Neural progenitor cell (in vitro differentiated cells): ENCODE data around the gene KIF18B. TPM values are rescaled to one million over a fixed set of nuclear protein-coding genes. Genes with fewer than 3 reads are reported as not detected.

Experiments
- DNase-seq: peaks from one replicate; pipeline ENCODE4 v3.0.0-alpha.2; 2016; ENCODE audit warnings: low spot score
- H2AFZ ChIP-seq: fragments of 200-600 bp; sonication (generic); replicated peaks from 2 replicates; pipeline ENCODE4 v1.6.1; 2016; ENCODE audit warnings: antibody characterized with exemption
- H3F3A ChIP-seq: fragments of 200-600 bp; sonication (generic); 2 replicates; pipeline ENCODE4 v1.6.1; 2016; ENCODE audit warnings: antibody characterized with exemption, low read depth
- H3K27ac ChIP-seq: fragments of 200-600 bp; sonication (generic); 2 replicates; pipeline ENCODE4 v1.5.1; 2016; ENCODE audit warnings: mild to moderate bottlenecking
- H3K27me3 ChIP-seq: fragments of 200-600 bp; sonication (generic); 2 replicates; pipeline ENCODE4 v1.6.1; 2016; ENCODE audit warnings: mild to moderate bottlenecking, moderate library complexity
- H3K36me3 ChIP-seq: fragments of 200-600 bp; sonication (generic); 2 replicates; pipeline ENCODE4 v1.5.1; 2016
- H3K4me1 ChIP-seq: fragments of 200-600 bp; sonication (generic); 2 replicates; pipeline ENCODE4 v1.6.1; 2016; ENCODE audit warnings: mixed run types
- H3K4me2 ChIP-seq: fragments of 200-600 bp; sonication (generic); 2 replicates; pipeline ENCODE4 v1.6.1; 2016
- H3K4me3 ChIP-seq: fragments of 200-600 bp; sonication (generic); 2 replicates; pipeline ENCODE4 v1.5.1; 2016
- H3K79me2 ChIP-seq: fragments of 200-600 bp; sonication (generic); 2 replicates; pipeline ENCODE4 v1.6.1; 2016; ENCODE audit warnings: low read depth
- H3K9ac ChIP-seq: fragments of 200-600 bp; sonication (generic); 2 replicates; pipeline ENCODE4 v1.6.1; 2016
- H3K9me3 ChIP-seq: fragments of 200-600 bp; sonication (generic); 2 replicates; pipeline ENCODE4 v1.5.1; 2016; ENCODE audit warnings: low read depth
- H4K20me1 ChIP-seq: fragments of 200-600 bp; sonication (generic); 2 replicates; pipeline ENCODE4 v1.6.1; 2016; ENCODE audit warnings: low read depth
- H3K27ac Mint-ChIP-seq: 3 replicates; pipeline ENCODE4 v1.8.0; 2021; ENCODE audit warnings: mixed read lengths
- H3K27me3 Mint-ChIP-seq: 2 replicates; pipeline ENCODE4 v1.8.0; 2022; ENCODE audit warnings: low read depth, mild to moderate bottlenecking, inconsistent platforms, moderate library complexity, mixed read lengths; ENCODE audit not compliant: insufficient read depth
- H3K36me3 Mint-ChIP-seq: 3 replicates; pipeline ENCODE4 v1.8.0; 2021; ENCODE audit warnings: mixed read lengths
- H3K4me1 Mint-ChIP-seq: 3 replicates; pipeline ENCODE4 v1.8.0; 2021; ENCODE audit warnings: mixed read lengths
- H3K4me3 Mint-ChIP-seq: 3 replicates; pipeline ENCODE4 v1.8.0; 2021; ENCODE audit warnings: mild to moderate bottlenecking, moderate library complexity, mixed read lengths
- H3K9me3 Mint-ChIP-seq: 3 replicates; pipeline ENCODE4 v1.8.0; 2020; ENCODE audit warnings: mixed read lengths
- CTCF ChIP-seq: fragments of 200-600 bp; sonication (generic); IDR thresholded peaks from 2 replicates; pipeline ENCODE4 v1.5.1; 2017; ENCODE audit warnings: antibody characterized with exemption, mild to moderate bottlenecking
- EZH2 ChIP-seq: fragments of 200-600 bp; sonication (generic); IDR thresholded peaks from 2 replicates; pipeline ENCODE4 v1.6.1; 2017; ENCODE audit warnings: antibody characterized with exemption, mild to moderate bottlenecking, moderate library complexity
- EZH2phosphoT487 ChIP-seq: fragments of 200-600 bp; sonication (generic); IDR thresholded peaks from 2 replicates; pipeline ENCODE4 v1.6.1; 2017; ENCODE audit warnings: antibody characterized with exemption
- total RNA-seq: library from RNA; depleted of rRNA; stranded (reverse); fragments of >200 nt; gene quantifications from 2 replicates; pipeline ENCODE4 v1.2.3, GENCODE V29; 2015; ENCODE audit warnings: low replicate concordance

KIF18B gene
- total RNA-seq, 1 donor from 2014 or later: 15.1 TPM

- no peak for TF ChIP-seq EZH2
- H3K4me1 Mint-ChIP-seq: peaks cover 33% of the 10 kb centered on the region
- no peaks in the 10 kb centered on the region for H3K36me3 Mint-ChIP-seq
- Histone ChIP-seq H3K36me3 (no peaks in the 10 kb centered on the region), H4K20me1 (no peaks in the 10 kb centered on the region), H3K79me2 (no peaks in the 10 kb centered on the region), H3K9ac (no peak overlapping the region), H3K27me3 (peaks cover 4% of the 10 kb centered on the region), H3K27ac (no peak overlapping the region), H2AFZ (no peak overlapping the region), H3K9me3 (no peaks in the 10 kb centered on the region), H3K4me3 (no peak overlapping the region), H3F3A (no peaks in the 10 kb centered on the region), H3K4me2 (no peak overlapping the region), H3K4me1 (peaks cover 14% of the 10 kb centered on the region)
- no peak overlapping the region for H3K4me3 Mint-ChIP-seq
- H3K27me3 Mint-ChIP-seq: peaks cover 11% of the 10 kb centered on the region
- peaks cover 3% of the 10 kb centered on the region for H3K9me3 Mint-ChIP-seq
- no peak overlapping the region for H3K27ac Mint-ChIP-seq
- no peak for DNase-seq
Measured at GRCh38 chr17:44981221-44981968, 33.8 kb upstream of the KIF18B start.

GRCh38 chr17:44979426-44979995 lies 31.9 kb upstream of the KIF18B start:
- no peak overlapping the region for H3K27ac Mint-ChIP-seq
- DNase-seq: no peak
- no peaks in the 10 kb centered on the region for H3K36me3 Mint-ChIP-seq
- Histone ChIP-seq H3K9me3 (no peaks in the 10 kb centered on the region), H4K20me1 (no peaks in the 10 kb centered on the region), H3K27ac (no peak overlapping the region), H3K4me2 (no peak overlapping the region), H3F3A (no peaks in the 10 kb centered on the region), H3K36me3 (no peaks in the 10 kb centered on the region), H3K79me2 (no peaks in the 10 kb centered on the region), H2AFZ (no peak overlapping the region), H3K9ac (no peak overlapping the region), H3K4me1 (peaks cover 14% of the 10 kb centered on the region), H3K4me3 (no peak overlapping the region), H3K27me3 (no peaks in the 10 kb centered on the region)
- H3K4me1 Mint-ChIP-seq: peaks cover 33% of the 10 kb centered on the region
- H3K9me3 Mint-ChIP-seq: no peaks in the 10 kb centered on the region
- TF ChIP-seq CTCF (no peak), EZH2 (no peak), EZH2phosphoT487 (no peak)
- H3K4me3 Mint-ChIP-seq: no peak overlapping the region
- H3K27me3 Mint-ChIP-seq: peaks cover 16% of the 10 kb centered on the region

GRCh38 chr17:44978807-44979206 lies 31.2 kb upstream of the KIF18B start:
- Mint-ChIP-seq H3K4me1 (peaks cover 33% of the 10 kb centered on the region), H3K27me3 (peaks cover 16% of the 10 kb centered on the region), H3K27ac (no peak overlapping the region), H3K4me3 (no peak overlapping the region), H3K36me3 (no peaks in the 10 kb centered on the region), H3K9me3 (no peaks in the 10 kb centered on the region)
- Histone ChIP-seq H3K36me3 (no peaks in the 10 kb centered on the region), H3K4me1 (peaks cover 14% of the 10 kb centered on the region), H3K9ac (no peak overlapping the region), H3K79me2 (no peaks in the 10 kb centered on the region), H3K27ac (no peak overlapping the region), H4K20me1 (no peaks in the 10 kb centered on the region), H3K27me3 (no peaks in the 10 kb centered on the region), H2AFZ (no peak overlapping the region), H3F3A (no peaks in the 10 kb centered on the region), H3K4me3 (no peak overlapping the region), H3K4me2 (no peak overlapping the region), H3K9me3 (no peaks in the 10 kb centered on the region)
- DNase-seq: no peak
- TF ChIP-seq EZH2phosphoT487 (no peak), EZH2 (no peak), CTCF (no peak)
